GM18867 (cell line): Measurements from ENCODE around the gene CACNA1D.

Source experiments
- ATAC-seq: cut with Tn5 transposase; IDR thresholded peaks from one replicate; pipeline ENCODE4 v1.9.1; 2021; ENCODE audit warnings: mild to moderate bottlenecking, moderate library complexity; ENCODE audit not compliant: unreplicated experiment

Gene CACNA1D

DNA sequence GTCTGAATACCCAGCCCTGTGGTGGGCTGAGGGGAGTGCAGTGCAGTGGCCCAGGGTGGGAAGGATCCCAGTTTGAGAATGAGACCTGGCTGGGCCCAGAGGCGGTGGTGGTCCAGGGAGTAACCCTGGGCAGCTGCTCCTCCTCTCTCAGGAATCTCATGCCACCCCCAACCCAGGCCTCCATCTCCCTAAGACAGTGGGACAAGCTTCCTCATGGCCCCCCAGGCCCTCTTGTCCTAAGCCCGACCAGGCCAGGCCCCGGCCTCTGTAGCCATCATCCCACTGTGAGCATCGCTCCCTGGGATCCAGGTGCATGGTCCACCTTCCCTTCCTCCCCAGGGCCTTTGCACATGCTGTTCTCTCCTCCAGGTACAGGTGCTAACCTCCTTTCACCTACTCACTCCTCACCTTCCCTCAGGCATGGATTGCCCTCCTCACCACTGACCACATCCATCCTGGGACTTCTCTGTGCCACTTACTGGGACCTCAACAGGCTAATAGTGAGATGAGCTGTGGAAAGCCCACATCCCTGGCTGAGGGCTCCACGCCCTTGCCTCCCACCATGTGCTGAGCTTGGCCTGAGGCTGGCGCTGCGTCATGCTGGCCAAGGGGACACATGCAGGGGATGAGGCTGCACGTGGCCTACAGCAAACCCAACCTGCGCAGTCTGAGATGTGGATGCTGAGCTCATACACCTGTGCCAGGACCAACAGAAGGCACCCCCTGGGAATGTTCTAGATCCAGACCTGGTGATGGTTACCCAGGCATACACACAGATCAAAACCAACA is 341.9 kb downstream of the CACNA1D start:
- ATAC-seq, result no peak

DNA sequence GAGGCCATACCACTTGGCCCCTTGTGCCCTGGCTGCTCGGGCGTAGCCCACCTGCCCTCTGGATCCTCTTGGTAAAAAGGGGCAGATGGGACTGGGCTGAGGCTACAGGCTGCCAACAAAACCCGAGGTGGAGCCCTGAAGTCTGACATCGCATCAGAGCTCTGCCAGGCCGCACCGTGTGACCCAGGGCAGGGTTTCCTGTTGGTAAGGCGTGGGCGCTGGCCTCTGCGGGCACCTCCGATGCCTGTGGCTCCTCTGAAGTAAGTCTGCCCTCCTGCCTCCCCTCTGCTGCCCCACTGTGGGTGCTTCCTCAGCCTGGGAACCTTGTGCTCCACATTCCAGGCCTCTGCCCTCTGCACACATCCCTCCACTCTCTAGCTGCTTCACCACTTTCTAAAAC is 342.9 kb downstream of the CACNA1D start:
- ATAC-seq, result no peak

- no peak for ATAC-seq
These were observed 346.9 kb downstream of the CACNA1D start for GRCh38 chr3:53841296-53841695.

DNA sequence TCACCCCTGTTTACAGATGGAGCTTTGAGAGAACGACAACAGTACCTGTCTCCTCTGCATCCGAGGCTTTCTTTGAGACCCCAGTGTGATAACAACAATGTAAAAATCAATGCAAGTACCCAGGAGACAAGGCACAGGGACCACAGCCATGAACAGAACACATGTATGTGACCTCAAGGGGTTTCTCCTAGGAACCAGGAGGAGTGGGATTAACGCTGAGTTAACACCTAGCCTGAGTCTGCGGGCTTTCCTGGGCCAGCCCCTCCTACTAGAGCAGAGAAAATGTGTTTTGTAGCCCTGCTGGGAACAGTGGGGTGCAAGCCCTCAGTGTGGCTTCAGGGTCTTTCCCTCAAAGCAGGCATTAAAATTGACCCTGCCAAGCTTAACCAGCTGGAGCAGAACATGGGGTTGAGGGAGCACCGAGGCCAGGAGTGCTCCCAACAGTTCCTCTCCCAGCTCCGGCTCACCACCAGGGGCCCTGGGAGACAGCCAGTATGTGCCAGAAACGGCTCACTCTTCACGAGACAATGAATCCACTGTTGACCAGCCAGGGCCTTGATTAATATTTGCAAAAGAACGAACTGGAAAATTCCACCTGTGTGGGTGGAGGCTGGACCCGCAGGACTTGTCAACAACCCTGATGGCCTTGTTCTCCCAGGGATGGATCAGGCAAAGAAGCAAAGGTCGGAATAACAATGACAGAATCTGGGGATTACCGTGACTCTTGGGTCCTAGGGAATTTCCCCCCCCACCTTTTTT is 348.2 kb downstream of the CACNA1D start:
- no peak for ATAC-seq

DNA sequence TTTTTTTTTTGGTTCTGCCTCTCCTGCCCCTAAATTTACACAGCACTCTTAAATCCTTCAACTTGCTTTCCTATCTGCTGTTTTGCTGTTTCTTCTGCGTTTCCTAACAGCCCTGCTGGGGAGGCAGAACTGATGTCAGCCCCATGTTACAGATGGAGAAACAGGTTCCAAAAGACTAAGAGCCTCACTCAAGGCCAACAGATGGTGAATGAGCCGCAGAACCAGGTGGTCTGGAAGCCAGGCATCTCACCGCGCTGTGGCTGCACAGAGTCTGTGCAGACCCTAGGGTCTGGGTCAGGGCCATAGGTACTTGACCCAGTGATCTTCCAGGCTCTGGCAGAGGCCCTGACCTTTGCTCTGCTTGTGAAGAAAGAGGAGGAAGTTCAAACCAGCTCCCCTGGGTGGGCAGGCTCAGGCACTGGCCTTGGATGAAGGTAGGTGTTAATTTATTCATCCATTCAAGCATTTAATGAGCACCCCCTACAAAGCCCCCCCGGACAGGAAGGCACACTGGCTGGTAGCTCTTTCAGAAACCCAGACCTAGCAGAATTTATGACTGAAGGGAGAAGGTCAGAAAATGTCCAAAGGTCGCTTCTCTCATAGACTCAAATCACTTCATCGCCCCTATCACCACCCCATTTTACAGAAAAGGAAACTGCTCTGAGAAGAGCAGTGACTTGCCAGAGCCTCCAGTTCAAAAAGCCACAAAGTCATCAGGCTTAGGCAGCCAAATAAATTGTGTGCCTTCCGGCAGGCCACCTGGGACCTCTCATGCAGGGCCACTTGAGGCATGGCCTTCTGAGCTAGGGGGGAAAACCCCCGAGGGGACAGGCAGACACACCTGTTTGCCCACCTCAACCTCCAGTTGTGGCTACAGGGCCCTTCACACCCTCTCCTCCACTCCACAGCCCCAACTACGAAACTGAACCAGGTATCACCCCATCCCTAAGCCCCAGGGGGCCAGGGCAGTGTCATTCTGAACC is 349.1 kb downstream of the CACNA1D start:
- ATAC-seq, result peak; percentile 46

DNA sequence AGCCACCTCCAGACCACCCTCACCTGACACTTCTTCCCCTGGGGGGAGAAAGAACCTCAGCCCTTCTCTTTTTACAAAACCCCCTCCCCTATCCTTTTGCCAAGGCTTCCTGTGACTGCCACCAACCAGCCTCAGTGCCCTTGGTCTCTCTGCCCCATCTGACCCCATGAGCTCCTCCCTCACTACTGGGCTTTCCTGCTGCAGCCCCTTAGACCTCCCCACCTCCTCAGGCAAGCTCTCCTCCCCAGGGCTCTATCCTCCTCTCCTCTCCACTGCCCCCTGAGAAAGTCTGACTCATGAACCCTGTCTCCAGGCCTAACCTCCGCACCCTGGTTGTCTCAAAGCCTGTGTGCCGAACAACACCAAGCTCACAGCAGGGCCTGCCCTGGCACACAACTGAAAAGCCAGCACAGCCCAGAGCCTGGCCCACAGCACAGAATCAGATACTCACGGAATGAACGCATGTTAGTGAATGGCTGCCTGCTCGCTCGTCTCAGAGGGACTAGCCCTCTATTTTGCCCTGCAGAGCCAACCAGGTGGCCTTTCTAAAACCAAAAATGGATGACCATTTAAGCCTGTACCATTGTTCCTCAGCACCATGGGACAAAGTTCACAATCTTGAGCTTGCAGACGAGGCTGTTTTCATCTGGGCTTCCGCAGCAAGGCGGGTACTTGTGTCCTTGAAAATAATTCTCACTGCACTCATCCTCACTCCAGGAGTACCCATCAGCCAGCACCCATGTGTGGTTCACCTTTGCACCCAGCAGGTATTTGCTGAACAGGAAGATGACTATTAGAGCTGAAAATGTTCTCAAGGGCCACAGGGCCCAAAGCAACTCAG is 350.1 kb downstream of the CACNA1D start:
- no peak for ATAC-seq

GRCh38 chr3:53845103-53845880 is 350.9 kb downstream of the CACNA1D start:
- peak; percentile 9 for ATAC-seq

DNA sequence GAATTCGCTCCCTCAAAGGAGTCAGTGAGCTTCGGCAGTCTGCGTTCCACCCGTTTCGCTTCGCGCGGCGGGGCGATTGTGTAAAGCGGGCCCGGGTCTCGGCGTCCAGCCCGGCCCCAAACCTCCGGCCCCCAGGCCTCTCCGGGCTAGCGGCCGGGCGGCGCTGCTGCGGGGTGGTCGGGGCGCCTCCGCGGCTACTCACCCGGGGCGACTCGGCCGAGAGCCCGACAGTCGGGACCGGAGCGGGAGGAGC is 351.4 kb downstream of the CACNA1D start:
- ATAC-seq, result no peak

DNA sequence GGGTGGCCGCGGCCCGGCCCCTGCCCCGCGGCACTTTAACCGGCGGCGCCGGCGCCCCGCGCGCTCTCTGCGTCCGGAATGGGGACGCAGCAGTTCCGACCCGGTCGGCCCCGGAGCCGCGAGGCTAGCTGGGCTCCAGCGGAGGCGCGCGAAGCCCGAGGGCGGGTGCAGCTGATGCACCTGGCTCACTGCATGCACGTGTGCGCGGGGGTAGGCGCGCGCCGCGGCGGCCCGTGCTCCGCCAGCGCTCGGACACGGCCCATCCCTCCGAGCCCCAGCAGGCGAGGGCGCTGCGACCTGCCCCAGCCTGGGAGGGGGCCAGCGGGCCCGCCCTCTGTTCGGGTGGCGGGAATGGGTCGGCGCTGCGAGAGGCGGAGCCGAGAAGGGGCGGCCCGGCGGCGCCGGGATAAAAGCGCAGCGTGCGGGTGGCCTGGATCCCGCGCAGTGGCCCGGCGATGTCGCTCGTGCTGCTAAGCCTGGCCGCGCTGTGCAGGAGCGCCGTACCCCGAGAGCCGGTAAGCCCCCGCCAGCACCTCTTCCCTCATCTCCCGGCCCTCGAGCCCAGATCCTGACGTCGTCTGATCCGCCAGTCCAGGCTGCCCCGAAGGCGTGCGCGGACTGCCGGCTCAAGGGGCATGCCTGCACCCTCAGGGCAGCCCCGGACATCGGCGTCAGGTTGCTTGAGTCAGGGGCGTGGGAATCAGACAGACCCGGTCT is 351.9 kb downstream of the CACNA1D start, which contains the start of the genes CHDH and IL17RB:
TSS of gene CHDH (minus strand) at position 286 of the 717 bp plus-strand sequence. CDS start 22,411 bp downstream, outside the sequence.
TSS of gene IL17RB (plus strand) at position 435 of the 717 bp plus-strand sequence. CDS start at position 456, 21 bp downstream.
- ATAC-seq, result peak; percentile 51

DNA sequence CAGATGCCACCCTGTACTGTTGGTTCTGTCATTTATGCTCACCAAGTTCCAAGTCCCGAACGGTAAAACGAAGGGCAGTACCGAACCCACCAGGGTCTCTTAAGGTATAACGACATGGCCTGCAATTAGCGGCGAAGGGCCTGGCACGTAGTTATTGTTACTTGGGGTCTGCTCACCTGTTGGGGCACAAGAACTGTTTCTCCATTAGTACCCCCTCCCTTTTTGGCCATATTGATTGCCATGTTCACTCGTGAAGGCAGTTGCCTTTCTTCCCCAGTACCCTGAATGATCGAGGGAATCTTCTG is 352.4 kb downstream of the CACNA1D start:
- no peak for ATAC-seq

- no peak for ATAC-seq
These were observed 355.5 kb downstream of the CACNA1D start for GRCh38 chr3:53849916-53850315.

GRCh38 chr3:53850895-53851294 is 356.5 kb downstream of the CACNA1D start:
- no peak for ATAC-seq

GRCh38 chr3:53856964-53857363 is 362.6 kb downstream of the CACNA1D start:
- no peak for ATAC-seq

DNA sequence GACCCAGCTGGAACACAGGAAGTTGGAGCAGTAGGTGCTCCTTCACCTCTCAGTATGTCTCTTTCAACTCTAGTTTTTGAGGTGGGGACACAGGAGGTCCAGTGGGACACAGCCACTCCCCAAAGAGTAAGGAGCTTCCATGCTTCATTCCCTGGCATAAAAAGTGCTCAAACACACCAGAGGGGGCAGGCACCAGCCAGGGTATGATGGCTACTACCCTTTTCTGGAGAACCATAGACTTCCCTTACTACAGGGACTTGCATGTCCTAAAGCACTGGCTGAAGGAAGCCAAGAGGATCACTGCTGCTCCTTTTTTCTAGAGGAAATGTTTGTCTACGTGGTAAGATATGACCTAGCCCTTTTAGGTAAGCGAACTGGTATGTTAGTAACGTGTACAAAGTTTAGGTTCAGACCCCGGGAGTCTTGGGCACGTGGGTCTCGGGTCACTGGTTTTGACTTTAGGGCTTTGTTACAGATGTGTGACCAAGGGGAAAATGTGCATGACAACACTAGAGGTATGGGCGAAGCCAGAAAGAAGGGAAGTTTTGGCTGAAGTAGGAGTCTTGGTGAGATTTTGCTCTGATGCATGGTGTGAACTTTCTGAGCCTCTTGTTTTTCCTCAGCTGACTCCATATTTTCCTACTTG is 363.8 kb downstream of the CACNA1D start:
- no peak for ATAC-seq

DNA sequence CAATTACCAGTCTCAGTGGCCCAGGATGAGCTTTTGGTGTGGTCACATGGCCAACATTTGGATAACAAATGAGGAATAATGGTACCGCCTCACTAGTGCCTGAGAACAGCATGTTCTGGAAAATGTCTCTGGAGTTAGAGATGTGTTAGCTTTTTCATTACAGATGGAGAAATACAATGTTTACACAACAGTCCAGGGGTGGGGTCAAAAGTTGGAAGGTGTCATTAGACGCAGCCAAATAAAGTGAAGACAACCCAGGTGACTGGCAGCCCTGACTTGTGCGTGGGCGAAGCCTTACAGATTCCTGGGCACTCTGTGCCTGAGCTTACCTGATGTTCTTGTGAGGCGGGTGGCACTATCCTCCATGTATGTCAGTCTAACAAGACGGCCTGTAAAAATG is 364.8 kb downstream of the CACNA1D start:
- no peak for ATAC-seq

DNA sequence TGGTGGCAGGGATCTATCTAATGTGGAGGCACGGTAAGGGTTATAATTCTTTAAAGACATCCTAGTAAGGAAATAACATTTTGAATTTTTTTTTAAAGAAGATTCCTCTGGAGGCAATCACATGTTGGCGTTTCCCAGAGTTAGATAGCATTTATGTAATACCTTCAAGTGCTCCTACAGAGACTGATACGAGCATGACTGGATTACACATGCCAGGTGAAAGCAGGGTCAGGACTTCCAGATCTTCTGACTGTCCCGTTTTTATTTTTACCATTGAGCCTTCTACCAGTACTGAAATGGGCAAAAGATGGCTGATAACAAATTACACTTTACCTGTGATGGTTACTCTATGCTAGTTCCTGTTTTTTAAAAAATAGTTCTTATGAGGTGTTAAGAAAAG is 365.8 kb downstream of the CACNA1D start:
- ATAC-seq, result no peak

DNA sequence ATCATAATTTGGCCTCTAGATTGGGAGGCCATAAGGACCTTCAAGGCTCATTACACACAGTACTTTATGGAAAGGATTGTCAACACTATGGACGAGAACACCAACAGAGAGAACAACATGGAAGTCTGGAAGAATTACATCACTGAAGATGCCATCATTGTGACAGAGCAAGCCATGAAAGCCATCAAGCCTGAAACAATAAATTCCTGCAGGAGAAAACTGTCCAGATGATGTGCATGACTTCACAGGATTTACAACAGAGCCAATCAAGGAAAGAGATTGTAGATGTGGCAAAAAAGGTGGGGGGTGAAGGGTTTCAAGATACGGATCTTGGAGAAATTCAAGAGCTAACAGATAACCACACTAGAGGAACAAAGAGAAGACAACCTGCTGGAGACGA is 367.8 kb downstream of the CACNA1D start:
- ATAC-seq, result no peak

- no peak for ATAC-seq
These were observed 368.7 kb downstream of the CACNA1D start for GRCh38 chr3:53863145-53863544.
